IMR-90 (cell line): ENCODE data around the gene TSPEAR. TPM values are rescaled to one million over a fixed set of nuclear protein-coding genes. Genes with fewer than 3 reads are reported as not detected.

ENCODE experiments used
- ATAC-seq: fragments of 200-7000 bp; cut with Tn5 transposase; 2 replicates; pipeline ENCODE4 v1.9.1; 2020; ENCODE audit warnings: low read depth, mild to moderate bottlenecking, moderate library complexity
- BruUV-seq: library from RNA; stranded (reverse); fragments of 400-500 nt; replicated peaks from 2 replicates; lab custom pipeline; 2021; lab: Mats Ljungman, UMichigan
- CTCF ChIA-PET: fragments of 300-600 bp; formaldehyde crosslinking; extraction: SDS; loops from one replicate; lab custom pipeline; 2021; ENCODE audit warnings: antibody characterized with exemption; lab: Yijun Ruan, JAX
- POLR2A ChIA-PET: fragments of 300-600 bp; sonication (Branson Sonifier 250); formaldehyde crosslinking; loops from one replicate; lab custom pipeline; 2022; ENCODE audit warnings: antibody characterized with exemption; ENCODE audit not compliant: unreplicated experiment; lab: Charles Lee
- DNase-seq: peaks from one replicate; pipeline ENCODE4 v3.0.0; 2013
- H2AFZ ChIP-seq: replicated peaks from 2 replicates; pipeline ENCODE3; 2013; ENCODE audit warnings: low read length, mild to moderate bottlenecking; ENCODE audit not compliant: poor library complexity
- H2AK5ac ChIP-seq: 2 replicates; pipeline ENCODE4 v1.6.1; 2013; ENCODE audit warnings: low read depth, low read length, inconsistent platforms
- H2AK9ac ChIP-seq: replicated peaks from 2 replicates; pipeline ENCODE3; 2013; ENCODE audit warnings: mild to moderate bottlenecking, low read depth, low read length, moderate library complexity; ENCODE audit not compliant: poor library complexity
- H2BK120ac ChIP-seq: 2 replicates; pipeline ENCODE4 v1.6.1; 2013; ENCODE audit warnings: low read depth, low read length, inconsistent platforms
- H2BK15ac ChIP-seq: 3 replicates; pipeline ENCODE4 v1.6.1; 2013; ENCODE audit warnings: low read depth, low read length, inconsistent platforms
- H2BK20ac ChIP-seq: 2 replicates; pipeline ENCODE4 v1.6.1; 2013; ENCODE audit warnings: low read depth, mild to moderate bottlenecking, inconsistent platforms, low read length, moderate library complexity
- H2BK5ac ChIP-seq: 2 replicates; pipeline ENCODE4 v1.6.1; 2013; ENCODE audit warnings: mild to moderate bottlenecking, low read depth, low read length, inconsistent platforms; ENCODE audit not compliant: poor library complexity, severe bottlenecking
- H3K14ac ChIP-seq: replicated peaks from 2 replicates; pipeline ENCODE4 v1.6.1; 2013; ENCODE audit warnings: low read depth, low read length, inconsistent platforms
- H3K18ac ChIP-seq: 2 replicates; pipeline ENCODE4 v1.6.1; 2013; ENCODE audit warnings: low read depth, low read length, control low read depth
- H3K23ac ChIP-seq: 2 replicates; pipeline ENCODE4 v1.6.1; 2013; ENCODE audit warnings: low read depth, low read length, inconsistent platforms
- H3K27ac ChIP-seq: 2 replicates; pipeline ENCODE4 v1.5.1; 2013; ENCODE audit warnings: mild to moderate bottlenecking, control low read depth, low read length; ENCODE audit not compliant: insufficient read depth
- H3K27me3 ChIP-seq: 2 replicates; pipeline ENCODE4 v1.6.1; 2013; ENCODE audit warnings: low read length; ENCODE audit not compliant: control insufficient read depth, insufficient read depth
- H3K36me3 ChIP-seq: 2 replicates; pipeline ENCODE4 v1.6.1; 2013; ENCODE audit warnings: low read length, mixed read lengths; ENCODE audit not compliant: control insufficient read depth, insufficient read depth
- H3K4ac ChIP-seq: 2 replicates; pipeline ENCODE4 v1.6.1; 2013; ENCODE audit warnings: low read depth, low read length, inconsistent platforms
- H3K4me1 ChIP-seq: 2 replicates; pipeline ENCODE4 v1.6.1; 2013; ENCODE audit warnings: low read length, mixed read lengths; ENCODE audit not compliant: control insufficient read depth, insufficient read depth
- H3K4me2 ChIP-seq: 2 replicates; pipeline ENCODE4 v1.6.1; 2013; ENCODE audit warnings: low read depth, mild to moderate bottlenecking, control low read depth, low read length, moderate library complexity
- H3K4me3 ChIP-seq: 2 replicates; pipeline ENCODE4 v1.5.1; 2013; ENCODE audit warnings: low read depth, mild to moderate bottlenecking, control low read depth, low read length, moderate library complexity; ENCODE audit not compliant: insufficient read depth
- H3K56ac ChIP-seq: 2 replicates; pipeline ENCODE4 v1.6.1; 2013; ENCODE audit warnings: low read length, inconsistent platforms; ENCODE audit not compliant: insufficient read depth; ENCODE audit errors: extremely low read depth
- H3K79me1 ChIP-seq, 2 experiments: 2 replicates each; pipeline ENCODE4 v1.6.1; 2013; ENCODE audit warnings: low read length in 2 of 2, inconsistent platforms in 1 of 2, low read depth in 1 of 2
- H3K9ac ChIP-seq: 2 replicates; pipeline ENCODE4 v1.6.1; 2013; ENCODE audit warnings: low read depth, low read length, control low read depth
- H3K9me1 ChIP-seq: 2 replicates; pipeline ENCODE4 v1.6.1; 2013; ENCODE audit warnings: low read length, inconsistent platforms; ENCODE audit not compliant: insufficient read depth
- H3K9me3 ChIP-seq: 2 replicates; pipeline ENCODE4 v1.6.1; 2013; ENCODE audit warnings: low read length; ENCODE audit not compliant: control insufficient read depth, insufficient read depth
- H4K20me1 ChIP-seq: 2 replicates; pipeline ENCODE4 v1.6.1; 2013; ENCODE audit warnings: low read length, inconsistent platforms; ENCODE audit not compliant: insufficient read depth
- H4K5ac ChIP-seq: 2 replicates; pipeline ENCODE4 v1.6.1; 2013; ENCODE audit warnings: mild to moderate bottlenecking, low read depth, low read length, control low read depth
- H4K8ac ChIP-seq, 2 experiments: 2 replicates each; pipeline ENCODE4 v1.6.1; 2013; ENCODE audit warnings: low read depth in 2 of 2, low read length in 2 of 2, control low read depth in 1 of 2, inconsistent platforms in 1 of 2
- H4K91ac ChIP-seq: 2 replicates; pipeline ENCODE4 v1.6.1; 2013; ENCODE audit warnings: low read depth, low read length, inconsistent platforms; ENCODE audit not compliant: insufficient read depth
- BHLHE40 ChIP-seq: fragments of 150-350 bp; IDR thresholded peaks from 2 replicates; pipeline ENCODE4 v1.6.1; 2016; ENCODE audit warnings: mild to moderate bottlenecking, low read depth, low read length
- MXI1 ChIP-seq: IDR thresholded peaks from 2 replicates; pipeline ENCODE4 v1.6.1; 2012; ENCODE audit warnings: low read depth, mild to moderate bottlenecking, low read length, moderate library complexity, borderline replicate concordance
- NFE2L2 ChIP-seq: fragments of 150-350 bp; IDR thresholded peaks from 2 replicates; pipeline ENCODE4 v1.6.1; 2016; ENCODE audit warnings: low read depth, mild to moderate bottlenecking, low read length
- POLR2A ChIP-seq: IDR thresholded peaks from 2 replicates; pipeline ENCODE4 v1.6.1; 2012; ENCODE audit warnings: mild to moderate bottlenecking, low read depth, low read length
- RAD21 ChIP-seq: IDR thresholded peaks from 2 replicates; pipeline ENCODE4 v1.6.1; 2012; ENCODE audit warnings: low read length, improper control_type of control experiment
- RCOR1 ChIP-seq: IDR thresholded peaks from 2 replicates; pipeline ENCODE4 v1.6.1; 2012; ENCODE audit warnings: mild to moderate bottlenecking, low read length, improper control_type of control experiment; ENCODE audit not compliant: insufficient replicate concordance
- SMC3 ChIP-seq: fragments of 150-350 bp; IDR thresholded peaks from 2 replicates; pipeline ENCODE4 v1.6.1; 2016; ENCODE audit warnings: low read depth, mild to moderate bottlenecking, antibody characterized with exemption, low read length, moderate library complexity
- USF2 ChIP-seq: fragments of 150-350 bp; IDR thresholded peaks from 2 replicates; pipeline ENCODE4 v1.6.1; 2017; ENCODE audit warnings: mild to moderate bottlenecking, antibody characterized with exemption, low read length, low read depth
- WGBS, 2 experiments: methylation state at CpG; one replicate each; pipeline versions ENCODE4 v1.1.5 to v1.1.7; 2013; ENCODE audit warnings: missing lambda C conversion rate in 2 of 2; ENCODE audit not compliant: insufficient read length in 1 of 2; ENCODE audit errors: extremely low coverage in 2 of 2; 5-methylcytosine and 5-hydroxymethylcytosine counted together
- dilution Hi-C: fragments of 300-500 bp; cut with HindIII; formaldehyde crosslinking; loops from one replicate; pipeline ENCODE4 v1.14.3; 2018; ENCODE audit warnings: low sequenced_read_pairs; ENCODE audit not compliant: unreplicated experiment
- in situ Hi-C: fragments of 300-500 bp; cut with MboI; formaldehyde crosslinking; loops from 3 replicates; pipeline ENCODE4 v1.14.3; 2019; ENCODE audit warnings: low sequenced_read_pairs, inconsistent platforms, mixed read lengths
- intact Hi-C: fragments of 100-400 bp; cut with micrococcal nuclease; formaldehyde crosslinking; loops from 2 replicates; pipeline ENCODE4 v1.10.0; 2022
- polyA plus RNA-seq, 3 experiments: library from polyadenylated mRNA; depleted of rRNA; stranded (reverse); fragments of >200 nt; gene quantifications; 2 replicates each; pipeline ENCODE4 v1.2.3, GENCODE V29; 2012; ENCODE audit warnings: low replicate concordance in 1 of 3
- total RNA-seq: library from RNA; depleted of rRNA; stranded (reverse); fragments of >200 nt; gene quantifications from 2 replicates; pipeline ENCODE4 v1.2.3, GENCODE V29; 2012
- TF ChIP-seq, protein P1 (sequence below): fragments of 150-350 bp; IDR thresholded peaks from 2 replicates; pipeline ENCODE4 v1.6.1; 2016; ENCODE audit warnings: low read depth, mild to moderate bottlenecking, low read length, moderate library complexity, borderline replicate concordance
- TF ChIP-seq, protein P2 (sequence below): conservative IDR thresholded peaks from 2 replicates; pipeline ENCODE4 v1.5.1; 2012; ENCODE audit warnings: mild to moderate bottlenecking, low read depth, low read length, improper control_type of control experiment

Gene TSPEAR
- total and polyA plus RNA-seq, 2 of the 4 experiments (the other 2 are of a cell fraction): not detected

DNA sequence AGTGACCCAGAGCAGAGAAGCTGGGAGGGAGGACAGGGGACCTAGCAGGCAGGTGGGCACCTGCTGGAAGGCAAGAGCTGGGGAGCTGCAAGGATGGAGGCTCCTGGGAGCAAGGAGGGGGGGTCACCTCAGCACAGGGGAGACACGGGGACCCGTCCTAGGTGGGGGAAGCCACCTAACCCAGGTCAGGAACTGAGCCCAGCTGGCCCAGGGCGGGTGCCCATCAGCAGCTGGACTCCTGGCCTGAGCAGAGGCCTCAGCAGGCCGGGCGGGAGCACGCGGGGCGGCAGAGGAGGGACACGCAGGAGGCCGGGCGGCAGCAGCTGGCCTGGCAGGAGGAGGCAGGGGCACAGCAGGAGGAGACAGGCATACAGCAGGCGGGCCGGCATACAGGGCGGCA lies 172.3 kb downstream of the TSPEAR start:
- ATAC-seq (no peak), DNase-seq (no peak)
- Histone ChIP-seq H3K27ac (no peak overlapping the region), H3K9ac (no peak overlapping the region), H3K56ac (no peak overlapping the region), H3K4ac (no peak overlapping the region), H2AK9ac (no peak overlapping the region), H2BK5ac (no peak overlapping the region), H3K4me3 (no peak overlapping the region), H4K91ac (no peak overlapping the region), H4K20me1 (no peaks in the 10 kb centered on the region), H3K9me1 (no peaks in the 10 kb centered on the region), H2AK5ac (no peak overlapping the region), H3K14ac (no peak overlapping the region), H3K79me1 (no peaks in the 10 kb centered on the region), H4K8ac (no peak overlapping the region), H4K5ac (no peak overlapping the region), H2BK15ac (no peak overlapping the region), H2AFZ (no peak overlapping the region), H3K18ac (no peak overlapping the region), H3K27me3 (0 out of 2 replicates have a peak, but pooled peaks cover 2% of the 10 kb centered on the region), H2BK20ac (no peak overlapping the region), H3K4me1 (no peaks in the 10 kb centered on the region), H3K36me3 (no peaks in the 10 kb centered on the region), H3K9me3 (peaks cover 2% of the 10 kb centered on the region), H3K23ac (no peak overlapping the region), H3K4me2 (no peak overlapping the region), H2BK120ac (no peak overlapping the region)
- TF ChIP-seq, protein P1, sequence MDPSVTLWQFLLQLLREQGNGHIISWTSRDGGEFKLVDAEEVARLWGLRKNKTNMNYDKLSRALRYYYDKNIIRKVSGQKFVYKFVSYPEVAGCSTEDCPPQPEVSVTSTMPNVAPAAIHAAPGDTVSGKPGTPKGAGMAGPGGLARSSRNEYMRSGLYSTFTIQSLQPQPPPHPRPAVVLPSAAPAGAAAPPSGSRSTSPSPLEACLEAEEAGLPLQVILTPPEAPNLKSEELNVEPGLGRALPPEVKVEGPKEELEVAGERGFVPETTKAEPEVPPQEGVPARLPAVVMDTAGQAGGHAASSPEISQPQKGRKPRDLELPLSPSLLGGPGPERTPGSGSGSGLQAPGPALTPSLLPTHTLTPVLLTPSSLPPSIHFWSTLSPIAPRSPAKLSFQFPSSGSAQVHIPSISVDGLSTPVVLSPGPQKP: no peak
- no peak for TF ChIP-seq USF2
- no peak for TF ChIP-seq RAD21
- TF ChIP-seq RCOR1: no peak
- no peak for TF ChIP-seq MXI1
- no peak for TF ChIP-seq POLR2A
- no peak for TF ChIP-seq SMC3
- TF ChIP-seq, protein P2, sequence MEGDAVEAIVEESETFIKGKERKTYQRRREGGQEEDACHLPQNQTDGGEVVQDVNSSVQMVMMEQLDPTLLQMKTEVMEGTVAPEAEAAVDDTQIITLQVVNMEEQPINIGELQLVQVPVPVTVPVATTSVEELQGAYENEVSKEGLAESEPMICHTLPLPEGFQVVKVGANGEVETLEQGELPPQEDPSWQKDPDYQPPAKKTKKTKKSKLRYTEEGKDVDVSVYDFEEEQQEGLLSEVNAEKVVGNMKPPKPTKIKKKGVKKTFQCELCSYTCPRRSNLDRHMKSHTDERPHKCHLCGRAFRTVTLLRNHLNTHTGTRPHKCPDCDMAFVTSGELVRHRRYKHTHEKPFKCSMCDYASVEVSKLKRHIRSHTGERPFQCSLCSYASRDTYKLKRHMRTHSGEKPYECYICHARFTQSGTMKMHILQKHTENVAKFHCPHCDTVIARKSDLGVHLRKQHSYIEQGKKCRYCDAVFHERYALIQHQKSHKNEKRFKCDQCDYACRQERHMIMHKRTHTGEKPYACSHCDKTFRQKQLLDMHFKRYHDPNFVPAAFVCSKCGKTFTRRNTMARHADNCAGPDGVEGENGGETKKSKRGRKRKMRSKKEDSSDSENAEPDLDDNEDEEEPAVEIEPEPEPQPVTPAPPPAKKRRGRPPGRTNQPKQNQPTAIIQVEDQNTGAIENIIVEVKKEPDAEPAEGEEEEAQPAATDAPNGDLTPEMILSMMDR: no peak
- TF ChIP-seq NFE2L2: no peak
- no peak for TF ChIP-seq BHLHE40
- CTCF ChIA-PET: no interaction called here
- POLR2A ChIA-PET: interaction anchor here (0.6 kb wide), 1 partner anchor 1204 kb away, joined by 3 read pairs; no protein-coding TSS in a partner anchor
- in situ Hi-C loops (no loop called here), intact Hi-C loops (no loop called here), dilution Hi-C loops (no loop called here)
- BruUV-seq: no TSS peak
- WGBS, 2 experiments: 29% methylated on average over 6 of the region's 14 CpGs; no CpG with 5 or more reads in 1 of the 2 experiments
